Activated T-helper 2 cell treated with anti-CD3 and anti-CD28 coated beads, Interferon-gamma antibody, Interleukin-2, Interleukin-4, amounts not matched to agents 10 μg/mL and 5 μg/mL and 100 μg/mL, durations not matched to agents 14 hours and 24 hours and 36 hours (primary cell): ENCODE measurements around the gene TENT5C. TPM values are rescaled to one million over a fixed set of nuclear protein-coding genes. Genes with fewer than 3 reads are reported as not detected.
"Not testable (repeated sequence)": the region's sequence is repeated elsewhere in the genome, so short reads cannot be mapped to it uniquely, and the experiment has no call there.

Experiments used
- DNase-seq: peaks from one replicate; pipeline ENCODE4 v3.0.0; 2021; ENCODE audit warnings: low spot score
- H3K27ac Mint-ChIP-seq: one replicate; pipeline ENCODE4 v1.8.0; 2021; ENCODE audit warnings: mixed read lengths
- H3K27me3 Mint-ChIP-seq: one replicate; pipeline ENCODE4 v1.8.0; 2021; ENCODE audit warnings: low read depth, mixed read lengths
- H3K36me3 Mint-ChIP-seq: one replicate; pipeline ENCODE4 v1.8.0; 2021; ENCODE audit warnings: low read depth, mixed read lengths
- H3K4me1 Mint-ChIP-seq: one replicate; pipeline ENCODE4 v1.8.0; 2021; ENCODE audit warnings: low read depth, mixed read lengths
- H3K4me3 Mint-ChIP-seq: one replicate; pipeline ENCODE4 v1.8.0; 2021; ENCODE audit warnings: low read depth, mild to moderate bottlenecking, moderate library complexity, mixed read lengths
- H3K9me3 Mint-ChIP-seq: one replicate; pipeline ENCODE4 v1.8.0; 2021; ENCODE audit warnings: mixed read lengths
- intact Hi-C: fragments of 100-400 bp; cut with micrococcal nuclease; formaldehyde crosslinking; loops from one replicate; pipeline ENCODE4 v1.15.1; 2023
- total RNA-seq: library from RNA; stranded (reverse); gene quantifications from 2 replicates; pipeline ENCODE4 v1.2.3, GENCODE V29; 2022

TENT5C gene
- 11.2 and 11.6 TPM in 2 replicates for total RNA-seq

DNA sequence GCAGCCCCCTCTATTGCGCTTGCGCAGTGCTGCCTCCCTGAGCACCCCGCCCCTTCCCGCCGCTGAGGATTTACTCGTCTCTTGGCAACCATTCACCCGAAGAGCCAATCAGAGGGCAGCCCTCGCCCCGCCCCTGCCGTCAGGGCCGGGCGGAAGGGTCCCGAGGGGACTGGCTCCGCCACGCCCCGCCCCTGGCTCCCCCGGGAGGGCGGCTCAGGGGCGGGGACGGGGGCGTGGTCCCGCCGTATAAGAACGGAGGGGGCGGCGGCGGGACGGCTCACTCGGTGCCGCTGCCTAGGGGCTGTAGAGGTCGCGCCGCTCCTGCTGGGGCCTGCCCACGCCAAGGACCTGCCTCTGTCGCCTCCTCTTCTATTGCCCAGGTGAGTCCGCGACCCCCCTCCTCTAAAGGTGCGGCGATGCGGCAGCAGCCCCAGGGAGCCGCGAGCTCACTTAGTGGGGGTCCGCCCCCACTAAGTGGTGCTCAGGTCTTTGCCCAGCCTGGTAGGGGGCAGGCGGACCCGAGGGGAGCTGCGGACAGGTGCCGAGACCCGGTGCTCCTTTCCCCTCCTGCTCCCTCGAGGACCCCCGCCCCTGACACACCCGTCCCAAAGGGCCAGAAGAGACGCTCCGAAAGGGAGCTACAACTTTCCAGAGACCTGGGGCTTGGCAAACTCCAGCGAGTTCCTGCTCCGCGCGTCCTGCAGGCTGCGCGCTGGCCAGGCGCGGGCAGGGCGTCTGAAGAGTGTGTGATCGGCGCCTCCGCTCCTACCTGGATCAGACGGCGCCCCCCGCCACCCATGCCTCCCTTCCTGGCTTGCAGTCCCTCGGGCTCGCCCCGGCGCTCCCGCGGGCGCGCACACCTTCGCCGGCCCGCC lies at the start of gene TENT5C:
Gene TENT5C (plus strand): TSS at position 275 of the 875 bp plus-strand sequence. CDS start 16,821 bp downstream, outside the sequence.
- peaks cover 29% of the 10 kb centered on the region for H3K27me3 Mint-ChIP-seq
- peak within 1 kb of the TSS; percentile 97 for H3K4me3 Mint-ChIP-seq
- peaks cover 31% of the 10 kb centered on the region for H3K36me3 Mint-ChIP-seq
- H3K27ac Mint-ChIP-seq = peak within 1 kb of the TSS; percentile 81
- no peaks in the 10 kb centered on the region for H3K9me3 Mint-ChIP-seq
- DNase-seq = peak; percentile 97
- intact Hi-C loops = loop anchor here (1.0 to 10.0 kb wide), 10 partner anchors 9 to 1231 kb away; partner anchors contain the start of genes ATP1A1, GDAP2 and WDR3
- peaks cover 42% of the 10 kb centered on the region for H3K4me1 Mint-ChIP-seq

DNA sequence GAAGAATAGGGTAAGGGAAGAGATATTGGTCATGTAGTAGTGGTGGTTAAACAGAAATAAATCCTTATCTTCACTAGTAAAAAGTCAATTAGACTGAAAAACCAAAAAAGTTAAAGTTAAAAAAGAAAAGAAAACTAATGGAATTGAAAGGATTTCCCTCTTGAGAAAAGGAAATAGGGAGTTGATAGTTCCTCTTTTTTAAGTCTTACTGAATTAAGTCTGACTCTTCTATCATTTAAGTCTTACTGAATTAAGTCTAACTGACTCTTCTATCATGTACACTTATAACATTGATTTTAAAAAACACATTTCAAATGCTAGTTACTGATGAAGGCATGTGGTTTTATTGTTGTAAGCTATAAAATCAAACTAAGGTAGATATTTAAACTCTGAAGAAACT lies 49.5 kb upstream of the TENT5C start:
- peaks cover 4% of the 10 kb centered on the region for H3K4me1 Mint-ChIP-seq
- peaks cover 20% of the 10 kb centered on the region for H3K27me3 Mint-ChIP-seq
- H3K36me3 Mint-ChIP-seq = no peaks in the 10 kb centered on the region
- no peak overlapping the region for H3K27ac Mint-ChIP-seq
- intact Hi-C loops = no loop called here
- no peak for DNase-seq
- no peak overlapping the region for H3K4me3 Mint-ChIP-seq
- peaks cover 4% of the 10 kb centered on the region for H3K9me3 Mint-ChIP-seq

DNA sequence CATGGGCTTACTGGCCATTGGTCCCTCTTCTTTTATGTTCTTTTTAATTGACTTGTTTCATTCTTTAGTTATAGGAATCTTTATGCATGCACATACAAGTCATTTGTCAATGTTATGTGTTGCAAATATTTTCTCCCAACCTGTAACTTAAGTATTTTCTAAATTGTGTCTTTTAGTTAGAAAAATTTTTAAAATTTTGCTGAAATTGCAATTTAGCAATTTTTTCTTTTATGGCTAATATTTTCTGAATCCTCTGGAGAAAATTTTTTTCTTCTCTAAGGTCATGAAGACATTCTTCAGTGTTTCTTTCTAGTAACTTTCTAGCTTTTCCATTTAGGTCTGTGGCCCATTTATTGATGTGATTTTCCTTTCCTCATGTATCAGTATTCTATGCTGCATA lies 48.9 kb upstream of the TENT5C start:
- peaks cover 4% of the 10 kb centered on the region for H3K9me3 Mint-ChIP-seq
- H3K4me1 Mint-ChIP-seq = peaks cover 4% of the 10 kb centered on the region
- no peaks in the 10 kb centered on the region for H3K36me3 Mint-ChIP-seq
- intact Hi-C loops = no loop called here
- peaks cover 20% of the 10 kb centered on the region for H3K27me3 Mint-ChIP-seq
- no peak overlapping the region for H3K27ac Mint-ChIP-seq
- DNase-seq = no peak
- H3K4me3 Mint-ChIP-seq = no peak overlapping the region

DNA sequence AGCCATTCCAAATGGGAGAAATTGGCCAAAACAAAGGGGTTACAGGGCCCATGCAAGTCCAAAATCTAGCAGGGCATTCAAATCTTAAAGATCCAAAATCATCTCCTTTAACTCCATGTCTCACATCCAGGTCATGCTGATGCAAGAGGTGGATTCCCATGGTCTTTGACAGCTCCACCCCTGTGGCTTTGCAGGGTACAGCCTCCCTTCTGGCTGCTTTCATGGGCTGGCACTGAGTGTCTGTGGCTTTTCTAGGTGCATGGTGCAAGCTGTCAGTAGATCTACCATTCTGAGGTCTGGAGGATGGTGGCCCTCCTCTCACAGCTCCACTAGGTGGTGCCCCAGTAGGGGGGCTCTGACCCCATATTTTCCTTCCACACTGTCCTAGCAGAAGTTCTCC lies 47.4 kb upstream of the TENT5C start:
- intact Hi-C loops, H3K4me3 Mint-ChIP-seq, H3K36me3 Mint-ChIP-seq, H3K9me3 Mint-ChIP-seq, DNase-seq, H3K4me1 Mint-ChIP-seq, H3K27ac Mint-ChIP-seq: not testable (repeated sequence)
- peaks cover 16% of the 10 kb centered on the region for H3K27me3 Mint-ChIP-seq

DNA sequence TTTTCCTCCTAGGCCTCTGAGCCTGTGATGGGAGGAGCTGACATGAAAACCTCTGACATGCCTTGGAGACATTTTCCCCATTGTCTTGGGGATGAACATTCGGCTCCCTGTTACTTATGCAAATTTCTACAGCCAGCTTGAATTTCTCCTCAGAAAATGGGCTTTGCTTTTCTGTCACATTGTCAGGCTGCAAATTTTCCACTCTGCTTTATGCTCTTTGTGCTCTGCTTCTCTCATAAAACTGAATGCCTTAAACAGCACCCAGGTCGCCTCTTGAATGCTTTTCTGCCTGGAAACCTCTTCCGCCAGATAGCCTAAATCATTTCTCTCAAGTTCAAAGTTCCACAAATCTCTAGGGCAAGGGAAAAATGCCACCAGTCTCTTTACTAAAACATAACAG lies 46.7 kb upstream of the TENT5C start:
- H3K36me3 Mint-ChIP-seq = no peaks in the 10 kb centered on the region
- peaks cover 7% of the 10 kb centered on the region for H3K4me1 Mint-ChIP-seq
- H3K27me3 Mint-ChIP-seq = peaks cover 16% of the 10 kb centered on the region
- H3K9me3 Mint-ChIP-seq = peaks cover 4% of the 10 kb centered on the region
- no peak overlapping the region for H3K27ac Mint-ChIP-seq
- H3K4me3 Mint-ChIP-seq = no peak overlapping the region
- no peak for DNase-seq
- intact Hi-C loops = no loop called here

DNA sequence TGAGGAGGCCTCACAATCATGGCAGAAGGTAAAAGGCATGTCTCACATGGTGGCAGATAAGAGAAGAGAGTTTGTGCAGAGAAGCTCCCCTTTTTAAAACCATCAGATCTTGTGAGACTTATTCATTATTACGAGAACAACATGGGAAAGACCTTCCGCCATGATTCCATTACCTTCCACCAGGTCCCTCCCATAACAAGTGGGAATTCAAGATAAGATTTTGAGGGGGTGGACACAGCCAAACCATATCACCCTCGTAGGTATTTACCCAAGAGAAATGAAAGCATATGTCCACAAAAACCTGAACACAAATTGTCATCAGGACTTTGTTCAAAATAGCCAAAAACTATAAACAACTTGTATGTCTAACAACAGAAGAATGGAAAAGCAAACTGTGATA lies 45.9 kb upstream of the TENT5C start:
- Mint-ChIP-seq H3K36me3 (no peaks in the 10 kb centered on the region), H3K9me3 (peaks cover 4% of the 10 kb centered on the region), H3K4me3 (no peak overlapping the region), H3K4me1 (peaks cover 10% of the 10 kb centered on the region), H3K27ac (no peak overlapping the region), H3K27me3 (peaks cover 20% of the 10 kb centered on the region)
- DNase-seq = no peak
- intact Hi-C loops = no loop called here

DNA sequence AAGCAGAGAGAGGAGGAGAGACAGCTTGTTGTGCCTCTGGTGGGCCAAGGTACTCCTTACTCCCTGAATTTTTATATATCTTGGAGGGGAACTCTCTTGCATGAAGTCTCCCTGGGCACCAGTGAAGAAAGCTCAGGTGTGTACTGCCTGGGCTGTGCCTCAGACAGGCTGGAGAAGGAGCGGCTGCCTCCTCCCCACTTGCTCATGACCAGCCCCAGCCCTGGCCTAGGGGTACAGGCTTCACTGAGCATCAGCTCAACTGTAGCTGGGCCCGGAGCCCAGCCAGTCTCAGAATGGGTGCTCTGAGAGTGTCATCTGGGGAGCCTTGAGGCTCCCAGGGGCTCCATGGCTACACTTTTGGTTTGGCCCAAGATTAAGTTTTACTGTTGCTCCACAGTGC lies 44.8 kb upstream of the TENT5C start:
- Mint-ChIP-seq H3K36me3 (no peaks in the 10 kb centered on the region), H3K27ac (no peak overlapping the region), H3K4me1 (peaks cover 10% of the 10 kb centered on the region), H3K4me3 (no peak overlapping the region), H3K9me3 (peaks cover 4% of the 10 kb centered on the region), H3K27me3 (peaks cover 17% of the 10 kb centered on the region)
- DNase-seq = peak; percentile 1
- intact Hi-C loops = no loop called here

DNA sequence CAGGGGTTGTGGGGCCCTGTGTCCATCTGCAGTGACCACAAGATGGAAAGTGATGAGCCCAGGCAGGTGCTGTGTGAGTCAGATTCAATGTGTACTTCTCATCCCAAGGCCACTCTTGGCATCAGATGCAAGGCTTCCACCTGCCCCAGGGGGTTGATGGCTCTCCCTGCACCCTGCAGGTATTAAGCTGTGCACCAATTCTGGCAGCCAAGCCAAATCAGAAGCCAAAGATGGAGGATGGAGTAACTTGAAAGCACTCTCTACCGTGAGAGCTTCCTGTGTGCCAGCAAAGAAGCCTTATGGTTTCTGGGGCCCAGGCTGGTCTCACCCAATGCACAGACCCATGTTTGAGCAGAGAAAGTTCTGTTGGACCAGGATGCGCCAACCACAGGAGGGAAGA lies 44.3 kb upstream of the TENT5C start:
- Mint-ChIP-seq H3K4me1 (peaks cover 10% of the 10 kb centered on the region), H3K27me3 (peaks cover 17% of the 10 kb centered on the region), H3K4me3 (no peak overlapping the region), H3K9me3 (peaks cover 4% of the 10 kb centered on the region), H3K27ac (no peak overlapping the region), H3K36me3 (no peaks in the 10 kb centered on the region)
- intact Hi-C loops = no loop called here
- DNase-seq = peak; percentile 5

DNA sequence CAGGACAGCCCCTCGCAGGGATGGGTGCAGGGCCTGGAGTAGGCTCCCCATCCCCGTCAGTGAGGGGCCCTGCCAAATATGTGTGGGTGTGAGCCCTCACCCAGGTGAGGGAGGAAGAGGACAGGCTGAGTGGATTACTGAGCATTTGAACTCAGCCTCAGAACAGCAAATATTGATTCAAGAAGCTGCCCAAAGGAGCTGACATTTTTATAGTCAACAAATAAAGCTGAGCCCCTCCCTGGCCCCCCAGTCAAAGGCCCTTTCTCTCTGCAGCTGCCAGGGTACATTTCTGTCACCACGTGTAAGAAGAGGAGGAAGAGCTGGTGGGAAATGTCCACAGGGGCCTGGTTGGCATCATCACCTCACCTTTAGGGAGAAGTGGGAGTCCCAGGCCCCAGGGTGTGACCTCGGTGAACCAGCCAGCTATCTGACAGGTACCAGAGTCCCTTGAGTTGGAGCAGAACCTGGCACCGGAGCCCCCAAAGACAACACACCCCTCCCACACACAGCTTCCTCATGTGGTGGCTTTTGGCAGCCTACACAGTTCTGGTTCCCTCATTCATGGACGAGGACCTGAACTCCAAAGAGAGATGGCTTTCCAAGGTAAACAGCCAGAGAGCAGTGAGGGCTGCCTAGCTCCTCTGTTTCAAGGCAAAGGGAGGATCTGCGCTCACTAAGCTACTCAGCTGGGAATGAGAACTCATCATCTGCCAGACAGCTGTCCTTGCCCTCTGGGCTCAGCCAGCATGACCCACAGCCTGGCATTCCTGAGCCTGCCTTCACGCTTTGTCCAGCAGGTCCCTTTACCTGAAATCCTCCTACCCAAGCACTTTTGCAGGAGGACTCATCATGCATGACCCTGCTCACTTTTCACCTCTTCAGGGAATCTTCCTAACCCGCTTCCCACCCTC lies 43.0 kb upstream of the TENT5C start:
- Mint-ChIP-seq H3K27me3 (peaks cover 6% of the 10 kb centered on the region), H3K4me1 (peaks cover 6% of the 10 kb centered on the region), H3K36me3 (no peaks in the 10 kb centered on the region), H3K9me3 (peaks cover 4% of the 10 kb centered on the region), H3K27ac (no peak overlapping the region), H3K4me3 (no peak overlapping the region)
- peak; percentile 5 for DNase-seq
- intact Hi-C loops = no loop called here

DNA sequence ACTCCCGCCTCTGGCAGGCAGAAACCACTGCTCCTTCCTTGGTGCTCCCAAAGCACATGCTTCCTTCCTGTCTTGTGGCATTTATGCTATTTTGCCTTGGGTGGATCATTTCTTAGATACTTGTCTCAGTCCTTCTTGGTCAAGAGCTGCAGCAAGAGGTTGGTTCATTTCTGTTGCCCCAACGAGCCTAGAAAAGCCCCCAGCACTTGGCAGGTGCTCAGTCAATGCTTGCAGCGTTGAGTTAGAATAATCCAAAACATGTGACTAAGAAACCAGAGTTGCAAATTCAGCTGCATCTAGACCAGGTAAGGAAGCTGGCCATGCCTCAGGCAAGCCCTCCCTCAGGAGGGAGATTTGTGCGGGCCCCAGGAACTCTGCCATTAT lies 42.4 kb upstream of the TENT5C start:
- intact Hi-C loops = no loop called here
- Mint-ChIP-seq H3K27ac (no peak overlapping the region), H3K36me3 (no peaks in the 10 kb centered on the region), H3K9me3 (peaks cover 4% of the 10 kb centered on the region), H3K27me3 (peaks cover 6% of the 10 kb centered on the region), H3K4me3 (no peak overlapping the region), H3K4me1 (peaks cover 6% of the 10 kb centered on the region)
- DNase-seq = peak; percentile 4

DNA sequence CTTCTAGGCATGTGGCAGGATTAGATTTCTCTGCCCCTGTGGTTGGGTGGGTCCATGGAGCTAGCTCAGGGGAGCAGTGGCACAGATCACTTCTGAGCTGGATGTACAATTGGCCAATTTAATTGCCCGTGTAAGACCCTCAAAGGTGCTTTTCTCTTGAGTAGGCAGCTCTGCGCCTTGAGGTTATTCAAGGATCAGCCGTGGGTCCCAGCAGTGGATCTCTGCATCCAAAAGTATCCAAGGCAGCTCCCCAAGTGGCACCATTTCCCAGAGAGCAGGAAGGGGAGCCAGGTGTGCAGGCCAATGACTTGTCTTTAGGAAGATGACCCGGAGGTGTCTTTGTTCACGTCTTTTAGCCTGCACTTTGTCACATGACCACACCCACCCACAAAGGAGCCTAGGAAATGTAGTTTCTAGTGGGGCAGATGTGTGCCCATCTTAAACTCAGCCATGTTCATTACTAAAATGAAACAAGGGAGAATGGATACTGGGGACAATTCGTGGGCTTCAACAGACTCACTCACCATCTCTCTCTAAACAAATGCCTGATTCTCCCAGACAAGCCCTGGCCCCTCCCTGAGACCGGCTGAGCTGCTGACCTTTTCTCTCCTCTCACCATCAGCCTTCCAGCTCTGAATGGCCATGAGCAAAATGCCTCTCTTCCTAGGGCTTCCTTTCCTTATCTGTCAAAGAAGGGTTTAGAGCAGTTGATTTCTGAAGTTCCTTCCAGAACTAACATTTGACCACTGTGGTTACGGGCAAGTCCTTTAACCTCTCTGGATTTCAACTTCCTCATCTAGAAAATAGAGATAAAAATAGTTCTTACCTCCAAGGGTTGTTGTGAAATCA lies 41.4 kb upstream of the TENT5C start:
- Mint-ChIP-seq H3K27me3 (peaks cover 8% of the 10 kb centered on the region), H3K4me1 (peaks cover 6% of the 10 kb centered on the region), H3K4me3 (no peak overlapping the region), H3K9me3 (peaks cover under 1% of the 10 kb centered on the region), H3K36me3 (no peaks in the 10 kb centered on the region), H3K27ac (no peak overlapping the region)
- intact Hi-C loops = no loop called here
- peak; percentile 1 for DNase-seq

DNA sequence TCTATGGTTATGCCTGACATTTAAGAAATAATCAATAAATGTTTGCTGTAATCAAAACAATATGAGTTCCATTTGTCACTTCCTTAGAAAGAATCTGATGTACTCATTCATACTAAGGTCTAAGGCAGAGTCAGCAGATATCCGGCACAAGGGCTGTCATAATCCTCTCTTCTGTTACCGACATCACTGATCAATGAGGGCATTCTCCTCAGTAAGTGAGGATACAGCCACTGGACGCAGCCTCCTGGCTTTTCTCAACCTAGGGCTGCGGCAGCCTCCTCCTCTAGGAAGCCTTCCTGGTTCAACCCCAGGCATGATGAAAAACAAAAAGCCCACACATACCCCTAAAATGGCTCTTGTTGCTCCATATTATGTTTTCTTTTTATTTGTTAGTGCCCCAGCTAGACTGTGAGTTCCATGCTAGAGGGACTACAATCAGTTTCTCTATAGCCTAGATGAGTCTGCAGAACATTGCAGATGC lies 40.7 kb upstream of the TENT5C start:
- intact Hi-C loops = no loop called here
- Mint-ChIP-seq H3K27me3 (peaks cover 10% of the 10 kb centered on the region), H3K27ac (no peak overlapping the region), H3K4me3 (no peak overlapping the region), H3K4me1 (peaks cover 6% of the 10 kb centered on the region), H3K36me3 (no peaks in the 10 kb centered on the region), H3K9me3 (no peaks in the 10 kb centered on the region)
- no peak for DNase-seq
